ENCODE measurements around the gene TRPM4. TPM values are rescaled to one million over a fixed set of nuclear protein-coding genes. Genes with fewer than 3 reads are reported as not detected.

TRPM4 gene
- total RNA-seq, 2 experiments from 2014 or later, result 0.22 to 0.62 TPM

Other genes starting within 250 kb of the TRPM4 start
- 1 to 10 TPM; 4.2 to 4.5 TPM for gene DHDH, start 224.1 kb upstream of the TRPM4 start, total RNA-seq
- 100 to 1,000 TPM; 267 to 302 TPM for gene BAX, start 202.9 kb upstream of the TRPM4 start, total RNA-seq
- gene FTL, start 192.5 kb upstream of the TRPM4 start, total RNA-seq, result 1,000 to 10,000 TPM; 1,093 to 1,120 TPM
- 10 to 100 TPM; 29.6 to 31.2 TPM for gene GYS1, start 164.5 kb upstream of the TRPM4 start, total RNA-seq
- 100 to 1,000 TPM; 119 to 126 TPM for gene RUVBL2, start 163.9 kb upstream of the TRPM4 start, total RNA-seq
- gene LHB, start 140.7 kb upstream of the TRPM4 start, total RNA-seq, result not detected
- gene CGB3, start 133.5 kb upstream of the TRPM4 start, total RNA-seq, result not detected
- not detected for gene CGB2, start 125.9 kb upstream of the TRPM4 start, total RNA-seq
- not detected for gene CGB1, start 120.9 kb upstream of the TRPM4 start, total RNA-seq
- gene CGB5, start 113.9 kb upstream of the TRPM4 start, total RNA-seq, result not detected
- not detected for gene CGB8, start 108.7 kb upstream of the TRPM4 start, total RNA-seq
- not detected for gene CGB7, start 100.0 kb upstream of the TRPM4 start, total RNA-seq
- not detected for gene NTF4, start 93.0 kb upstream of the TRPM4 start, total RNA-seq
- not detected for gene KCNA7, start 85.1 kb upstream of the TRPM4 start, total RNA-seq
- gene SNRNP70, start 72.3 kb upstream of the TRPM4 start, total RNA-seq, result 100 to 1,000 TPM; 163 to 166 TPM
- 1 to 10 TPM; 3.4 to 3.8 TPM for gene LIN7B, start 43.4 kb upstream of the TRPM4 start, total RNA-seq
- 1 to 10 TPM; 1.5 to 1.9 TPM for gene C19orf73, start 38.6 kb upstream of the TRPM4 start, total RNA-seq
- 1 to 10 TPM; 4.6 to 4.9 TPM for gene PPFIA3, start 38.2 kb upstream of the TRPM4 start, total RNA-seq
- not detected for gene HRC, start 2.4 kb upstream of the TRPM4 start, total RNA-seq
- gene SLC6A16, start 167.4 kb downstream of the TRPM4 start, total RNA-seq, result under 1 TPM; 0.77 to 0.98 TPM
- gene CD37, start 177.6 kb downstream of the TRPM4 start, total RNA-seq, result 100 to 1,000 TPM; 182 to 189 TPM
- gene TEAD2, start 204.6 kb downstream of the TRPM4 start, total RNA-seq, result under 1 TPM in 1 of 2 experiments, not detected in 1; 0.20 TPM
- not detected for gene DKKL1, start 206.1 kb downstream of the TRPM4 start, total RNA-seq
- gene KASH5, start 230.5 kb downstream of the TRPM4 start, total RNA-seq, result 1 to 10 TPM; 2.4 to 3.2 TPM

Data from activated naive CD4-positive, alpha-beta T cell treated with anti-CD3 and anti-CD28 coated beads for 36 hours (primary cell).